ENCODE measurements around the gene TRIM60.

- TF ChIP-seq, protein P1, sequence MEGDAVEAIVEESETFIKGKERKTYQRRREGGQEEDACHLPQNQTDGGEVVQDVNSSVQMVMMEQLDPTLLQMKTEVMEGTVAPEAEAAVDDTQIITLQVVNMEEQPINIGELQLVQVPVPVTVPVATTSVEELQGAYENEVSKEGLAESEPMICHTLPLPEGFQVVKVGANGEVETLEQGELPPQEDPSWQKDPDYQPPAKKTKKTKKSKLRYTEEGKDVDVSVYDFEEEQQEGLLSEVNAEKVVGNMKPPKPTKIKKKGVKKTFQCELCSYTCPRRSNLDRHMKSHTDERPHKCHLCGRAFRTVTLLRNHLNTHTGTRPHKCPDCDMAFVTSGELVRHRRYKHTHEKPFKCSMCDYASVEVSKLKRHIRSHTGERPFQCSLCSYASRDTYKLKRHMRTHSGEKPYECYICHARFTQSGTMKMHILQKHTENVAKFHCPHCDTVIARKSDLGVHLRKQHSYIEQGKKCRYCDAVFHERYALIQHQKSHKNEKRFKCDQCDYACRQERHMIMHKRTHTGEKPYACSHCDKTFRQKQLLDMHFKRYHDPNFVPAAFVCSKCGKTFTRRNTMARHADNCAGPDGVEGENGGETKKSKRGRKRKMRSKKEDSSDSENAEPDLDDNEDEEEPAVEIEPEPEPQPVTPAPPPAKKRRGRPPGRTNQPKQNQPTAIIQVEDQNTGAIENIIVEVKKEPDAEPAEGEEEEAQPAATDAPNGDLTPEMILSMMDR (IDR thresholded peaks at IDR 0.05): no peak
- TF ChIP-seq EZH2 (IDR thresholded peaks at IDR 0.05) (no peak), EZH2phosphoT487 (IDR thresholded peaks at IDR 0.05) (no peak)
Measured at GRCh38 chr4:165052627-165053026, 20.8 kb downstream of the TRIM60 start.
